Stimulated activated naive CD4-positive, alpha-beta T cell treated with Interleukin-2 at 50 U/mL for 16 hours (primary cell): Measurements from ENCODE around the gene NFIA.

Source experiments
- DNase-seq: peaks from one replicate; lab custom pipeline; 2025; lab: John Stamatoyannopoulos, UW

Gene NFIA

DNA sequence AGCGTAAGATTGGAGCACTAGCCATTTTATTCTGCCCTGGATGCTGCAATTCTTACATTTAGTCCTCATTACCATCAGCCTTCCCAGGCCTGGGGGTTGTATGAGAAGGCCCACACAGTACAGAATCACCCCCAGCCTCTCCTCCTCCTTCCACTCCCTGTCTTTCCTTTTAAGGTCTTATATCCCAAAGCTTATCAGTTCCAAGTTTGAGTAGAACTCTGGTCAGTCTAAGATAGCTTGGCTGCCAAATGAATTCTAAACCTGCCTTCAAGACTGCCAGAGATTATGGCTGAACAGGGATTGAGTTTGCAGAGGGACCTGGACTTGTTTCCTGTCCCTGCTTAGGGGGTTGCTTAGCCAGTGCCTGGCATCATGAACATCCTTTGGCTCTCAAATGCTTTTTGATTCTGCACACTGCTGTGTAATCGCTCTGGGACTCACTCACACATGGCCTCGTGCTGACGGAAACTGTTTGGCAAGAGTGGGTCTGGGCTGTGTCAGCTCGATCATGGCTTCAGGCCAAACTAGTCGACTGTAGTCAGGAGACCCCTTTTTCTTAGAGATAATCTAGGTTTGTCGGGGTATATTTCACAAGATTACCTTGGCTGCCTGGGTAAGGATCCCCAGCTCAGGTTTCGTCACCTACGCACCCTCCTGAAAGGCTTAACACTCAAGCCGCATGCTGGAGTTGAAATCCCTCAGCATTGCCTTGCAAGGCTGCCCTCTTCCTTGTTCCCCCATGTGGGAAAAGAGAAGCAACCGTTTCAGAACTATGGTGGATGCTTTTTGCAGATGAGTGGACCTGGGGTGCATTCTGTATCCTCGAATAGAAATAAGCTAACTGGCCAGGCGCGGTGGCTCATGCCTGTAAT lies 252.6 kb downstream of the NFIA start:
- DNase-seq, result no peak

DNA sequence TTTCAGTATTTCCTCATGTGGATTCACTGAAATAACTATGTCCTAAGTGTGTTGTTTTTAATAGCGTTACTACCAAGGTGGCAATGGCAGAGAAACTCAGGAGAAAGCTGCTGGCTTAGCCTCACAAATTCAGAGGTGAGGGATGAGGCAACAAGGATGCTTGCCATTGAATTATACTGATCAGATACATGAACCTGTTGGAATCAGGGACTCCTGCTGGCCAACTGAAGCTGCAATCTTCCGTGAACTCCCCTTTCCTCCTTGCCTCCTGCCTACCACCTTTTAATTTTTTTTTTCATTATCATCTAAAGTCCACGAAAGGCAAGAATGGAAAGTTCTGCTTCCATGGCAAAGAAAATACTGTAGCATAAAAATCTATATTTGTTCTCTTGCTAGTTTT lies 254.7 kb downstream of the NFIA start:
- no peak for DNase-seq

DNA sequence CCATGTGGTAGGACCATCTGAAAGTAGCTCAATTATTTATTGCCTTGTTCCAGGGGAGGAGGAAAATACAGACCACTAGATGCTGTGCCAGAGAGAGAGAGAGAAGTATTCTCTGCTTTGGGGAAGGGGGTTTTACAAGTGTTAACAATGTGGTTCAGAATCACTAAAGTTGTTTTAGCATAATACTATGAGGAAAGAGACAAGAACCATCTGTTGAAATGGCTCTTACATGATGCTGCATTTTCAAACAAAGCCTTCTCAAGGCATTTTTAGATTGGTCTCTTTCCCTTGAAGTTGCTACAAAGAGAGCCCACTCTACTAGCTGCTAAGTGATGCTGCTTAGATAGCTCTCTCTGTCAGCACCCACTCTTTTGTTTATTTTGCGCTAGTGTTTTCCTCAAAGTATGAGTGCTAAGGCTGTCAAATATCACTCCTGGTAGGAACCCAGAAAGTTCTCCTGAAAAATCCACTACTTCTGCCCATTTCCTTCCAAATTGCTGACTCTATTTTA lies 255.1 kb downstream of the NFIA start:
- DNase-seq, result no peak

DNA sequence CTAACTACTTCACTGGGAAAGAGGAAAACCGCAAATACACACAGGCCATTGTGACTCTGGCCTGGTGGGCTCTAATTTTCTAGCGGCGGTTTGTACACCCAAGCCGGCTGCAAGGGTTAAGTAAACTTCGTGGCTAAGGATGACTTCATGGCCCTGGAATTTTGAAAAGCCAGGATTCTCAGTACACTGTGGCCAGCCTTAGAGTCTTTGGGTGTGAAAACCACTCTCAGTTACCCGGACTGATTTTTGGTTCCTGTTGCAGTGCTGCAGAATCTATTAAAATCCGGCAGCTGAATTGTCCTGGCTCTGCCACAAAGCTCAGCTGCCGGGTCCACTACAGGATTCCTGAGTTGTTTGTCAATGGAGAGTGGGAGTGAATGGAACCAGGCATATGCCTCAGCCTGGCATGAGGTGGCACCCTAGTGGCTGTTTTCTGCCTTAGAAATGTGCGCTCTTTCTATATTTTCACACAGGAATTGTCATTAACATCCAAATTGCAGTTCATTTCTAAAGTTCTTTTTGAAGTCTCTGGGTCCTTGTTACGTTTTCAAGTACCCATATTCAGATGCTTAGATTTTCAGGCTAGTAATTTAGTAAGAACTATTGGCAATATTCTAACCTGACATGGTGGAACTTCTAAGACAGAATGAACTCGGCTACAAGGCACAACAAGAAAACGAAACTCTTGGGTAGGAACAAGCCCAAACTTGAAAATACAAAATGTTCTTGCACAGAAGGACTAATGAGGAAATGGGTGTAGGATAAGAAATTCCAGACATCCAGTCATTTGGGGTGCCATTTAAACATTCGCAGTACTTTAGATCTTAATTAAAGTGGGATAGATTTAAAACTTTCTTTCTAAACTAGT lies 255.9 kb downstream of the NFIA start:
- no peak for DNase-seq

DNA sequence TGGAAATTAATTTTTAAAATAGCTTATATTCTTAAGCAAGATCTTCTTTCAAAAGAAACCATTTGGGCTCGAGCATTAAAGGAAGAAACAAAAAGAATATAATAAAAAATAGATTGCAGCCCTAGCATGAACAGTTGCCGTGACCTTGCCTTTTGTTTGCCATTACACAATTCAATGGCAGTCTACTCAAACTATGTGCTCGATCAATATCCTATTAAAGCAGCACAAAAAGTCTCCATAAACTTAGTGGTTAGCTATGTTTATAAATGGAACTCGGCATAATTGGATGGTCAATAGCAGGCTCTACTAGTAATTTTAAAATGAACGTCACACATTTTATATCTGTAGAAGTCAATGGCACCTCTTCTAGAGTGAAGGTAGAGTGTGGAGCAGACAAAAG lies 256.5 kb downstream of the NFIA start:
- DNase-seq, result no peak

DNA sequence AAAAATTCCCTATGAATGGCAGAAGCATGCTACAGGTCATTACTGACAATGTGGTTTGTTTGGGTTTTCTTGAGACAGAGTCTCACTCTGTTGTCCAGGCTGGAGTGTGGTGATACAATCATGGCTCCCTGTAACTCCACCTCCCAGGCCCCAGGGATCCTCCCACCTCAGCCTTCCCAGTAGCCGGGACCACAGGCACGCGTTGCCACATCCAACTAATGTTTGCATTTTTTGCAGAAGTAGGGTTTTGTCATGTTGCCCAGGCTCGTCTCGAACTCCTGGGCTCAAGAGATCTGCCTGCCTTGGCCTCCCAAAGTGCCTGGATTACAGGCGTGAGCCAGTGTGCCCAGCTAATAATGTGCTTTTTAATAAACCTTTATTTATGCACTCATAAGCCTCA lies 259.1 kb downstream of the NFIA start:
- no peak for DNase-seq

DNA sequence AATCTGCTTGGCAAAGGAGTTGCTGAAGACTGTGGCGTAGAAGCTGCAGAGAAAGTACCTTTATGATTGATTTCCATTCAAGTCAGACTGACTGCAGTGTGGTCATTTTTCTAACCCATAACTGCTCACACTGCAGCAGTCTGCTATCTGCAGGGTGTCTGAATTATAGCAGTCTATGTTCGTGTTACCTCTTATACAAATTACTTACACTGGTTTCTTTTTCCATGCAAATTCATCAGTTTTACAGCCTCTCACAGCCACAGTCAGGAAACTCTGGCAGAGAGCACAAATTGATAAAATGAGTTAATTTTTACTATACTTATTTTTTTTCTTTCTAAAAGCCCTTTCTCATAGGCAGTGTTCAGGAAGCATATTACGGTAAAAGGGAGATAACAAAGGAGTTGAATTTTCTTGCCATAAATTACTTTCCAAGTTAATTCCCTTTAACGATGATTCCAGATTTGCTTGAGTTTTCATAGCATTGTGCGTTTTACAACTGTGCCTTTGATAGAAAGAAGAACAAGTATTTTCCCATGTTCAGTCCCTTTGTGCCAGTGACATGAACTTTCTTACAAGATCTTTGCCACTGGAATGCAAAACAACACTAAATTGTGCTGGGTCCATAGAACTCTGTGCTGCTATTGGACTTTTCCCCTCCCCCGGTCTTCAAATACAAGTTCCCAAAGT lies 261.5 kb downstream of the NFIA start:
- DNase-seq, result no peak

DNA sequence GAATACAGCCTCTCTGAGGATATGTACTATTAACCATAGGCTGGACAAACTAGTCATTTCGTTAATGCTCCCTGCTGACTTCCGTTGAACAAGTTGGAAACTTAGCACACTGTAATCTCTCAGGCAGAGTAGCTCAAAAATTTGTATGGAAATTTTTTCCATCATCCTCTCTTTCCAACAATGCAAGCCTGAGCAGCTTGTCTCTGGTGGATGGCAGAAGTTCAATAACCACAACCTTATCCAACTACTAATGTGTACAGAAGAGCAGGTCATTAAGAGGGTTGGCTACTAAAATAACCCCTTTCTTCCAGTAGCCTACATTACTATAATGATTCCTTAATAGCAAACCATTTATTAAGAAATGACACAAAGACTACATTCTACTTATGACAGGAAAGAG lies 262.3 kb downstream of the NFIA start:
- no peak for DNase-seq

DNA sequence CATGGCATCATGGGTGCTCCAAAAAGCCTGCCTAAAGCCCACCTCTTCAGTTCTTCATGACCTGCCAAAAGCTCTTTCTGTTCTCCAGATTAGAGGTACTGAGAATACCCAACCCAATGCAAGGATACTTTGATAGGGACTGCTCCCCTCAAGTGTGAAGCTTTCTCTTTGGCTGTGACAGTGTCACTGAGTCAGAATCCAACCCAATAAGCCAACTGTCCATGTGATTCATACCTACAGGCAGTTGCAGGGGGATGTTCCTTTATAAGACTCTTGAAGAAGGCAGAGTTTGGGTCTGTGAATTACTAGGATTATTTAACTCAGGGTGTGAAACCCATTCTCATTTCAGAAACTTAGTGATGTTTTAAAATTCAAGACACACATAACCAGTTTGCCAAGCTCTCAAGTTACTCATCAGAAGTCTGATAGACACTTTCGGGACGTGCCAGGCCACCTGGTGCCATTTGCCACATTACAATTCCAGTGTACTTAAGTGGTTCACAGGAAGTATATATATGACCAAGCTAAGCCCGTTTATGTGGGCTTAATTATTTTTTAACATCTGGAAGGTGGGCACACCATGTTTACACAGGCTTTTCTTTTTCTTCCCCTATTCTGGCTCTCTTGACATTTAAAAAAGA lies 265.8 kb downstream of the NFIA start:
- DNase-seq, result no peak

DNA sequence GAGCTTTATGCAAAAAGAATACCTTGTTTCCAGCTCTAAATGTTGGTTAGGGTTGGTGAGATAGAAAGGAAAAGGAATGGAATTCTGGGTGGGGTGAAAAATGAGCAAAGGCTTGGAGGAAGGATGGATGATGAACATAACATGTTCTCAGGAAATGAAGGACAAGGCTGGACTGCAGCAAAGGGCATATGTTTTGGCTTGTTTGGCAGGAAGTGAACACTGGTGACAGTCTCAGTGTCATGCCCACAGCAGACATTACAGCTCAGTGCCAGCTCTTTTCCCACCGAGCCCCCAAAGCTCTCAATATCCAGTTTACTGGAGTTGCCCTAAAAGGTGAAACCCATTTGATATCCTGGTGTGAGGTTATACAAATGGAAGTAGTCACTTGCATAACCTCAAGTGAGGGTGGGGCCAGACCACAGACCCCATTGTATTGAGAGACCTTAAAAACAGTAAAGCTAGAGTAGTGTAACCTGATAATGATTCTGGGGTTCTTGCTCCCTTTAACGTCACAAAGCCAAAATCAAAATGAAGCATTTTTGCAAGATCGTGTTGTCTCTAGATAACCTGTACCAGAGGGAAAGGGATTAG lies 270.6 kb downstream of the NFIA start:
- DNase-seq, result no peak

DNA sequence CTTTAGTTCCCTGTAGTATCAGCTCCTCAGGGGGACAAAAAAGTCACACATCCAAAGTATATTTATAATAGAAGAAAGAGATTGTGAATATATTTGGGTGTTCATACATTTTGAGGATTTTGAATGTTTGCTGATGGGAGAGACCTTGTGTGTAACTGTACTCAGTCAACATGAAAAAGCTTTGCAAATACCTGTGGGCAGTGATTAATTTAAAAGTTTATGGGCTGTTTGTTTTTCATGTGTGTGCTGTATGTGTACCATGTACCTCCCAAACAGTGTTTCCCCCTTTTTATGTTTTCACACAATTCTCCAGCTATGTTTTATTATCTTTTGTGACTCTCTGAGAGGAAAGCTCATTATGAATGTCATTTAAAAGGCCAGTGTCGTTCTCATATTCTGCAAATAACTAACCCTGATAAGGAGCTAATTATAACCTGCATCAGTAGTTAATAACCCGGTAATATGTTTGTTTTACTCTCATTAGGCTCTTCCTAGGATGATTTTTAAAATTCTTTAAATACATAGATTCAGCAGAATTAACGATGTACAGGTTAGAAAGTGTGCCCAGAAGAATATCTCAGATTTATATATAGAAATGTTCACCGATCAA lies 271.5 kb downstream of the NFIA start:
- DNase-seq, result no peak

DNA sequence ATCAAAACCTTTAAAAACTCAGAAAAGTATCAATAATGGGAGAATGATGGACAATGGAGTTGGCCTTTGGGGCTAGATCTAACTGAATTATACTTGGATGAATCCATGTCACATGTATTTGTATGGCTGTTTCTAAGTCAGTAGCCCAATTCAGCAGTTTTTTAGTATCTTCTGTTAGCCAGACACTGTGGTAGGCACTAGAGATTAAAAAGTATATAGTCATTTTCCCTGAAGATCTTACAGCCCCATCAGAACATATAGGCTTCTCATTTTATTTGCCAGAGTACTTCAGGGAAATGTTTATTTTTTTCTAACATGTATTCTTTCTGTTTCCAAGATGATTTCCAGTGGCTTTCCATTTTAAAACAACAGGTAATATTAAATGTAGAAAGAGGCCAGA lies 273.7 kb downstream of the NFIA start:
- DNase-seq, result no peak

DNA sequence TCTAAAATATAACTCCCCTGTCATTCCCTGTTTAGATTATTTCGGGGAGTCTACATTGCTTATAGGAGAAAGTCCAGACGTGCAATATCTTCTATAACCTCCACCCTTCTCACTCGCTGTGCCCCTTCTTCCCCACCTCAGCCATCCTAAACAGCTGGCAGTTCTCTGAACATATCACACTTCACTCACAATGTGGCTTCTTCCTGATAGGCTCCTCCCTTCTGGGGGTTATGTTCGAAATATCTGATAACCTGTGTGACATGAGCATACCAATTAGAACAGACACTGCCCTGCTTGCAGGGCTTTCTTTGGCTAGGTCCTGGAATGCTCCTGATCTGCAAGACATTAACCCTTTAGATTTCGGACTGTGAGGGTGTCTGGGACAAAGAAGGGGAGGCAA lies 274.6 kb downstream of the NFIA start:
- no peak for DNase-seq

DNA sequence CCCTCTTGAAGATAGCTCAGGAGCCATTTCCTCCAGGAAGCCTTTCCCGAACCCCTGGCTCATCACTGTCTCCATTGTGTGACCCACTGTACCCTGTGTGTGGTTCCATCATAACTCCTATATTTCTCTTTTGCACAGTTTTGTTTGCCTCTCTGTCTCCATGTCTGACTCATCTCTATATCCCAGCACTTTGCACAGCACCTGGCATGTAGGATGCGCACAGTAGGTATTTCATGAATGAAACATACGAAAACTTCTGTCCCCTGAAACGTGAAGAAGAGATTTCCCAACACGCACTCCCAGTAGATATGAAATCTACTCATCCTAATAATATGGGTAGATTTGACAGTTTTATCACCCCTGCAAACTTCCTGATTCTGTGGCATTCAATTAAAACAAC lies 275.2 kb downstream of the NFIA start:
- no peak for DNase-seq

DNA sequence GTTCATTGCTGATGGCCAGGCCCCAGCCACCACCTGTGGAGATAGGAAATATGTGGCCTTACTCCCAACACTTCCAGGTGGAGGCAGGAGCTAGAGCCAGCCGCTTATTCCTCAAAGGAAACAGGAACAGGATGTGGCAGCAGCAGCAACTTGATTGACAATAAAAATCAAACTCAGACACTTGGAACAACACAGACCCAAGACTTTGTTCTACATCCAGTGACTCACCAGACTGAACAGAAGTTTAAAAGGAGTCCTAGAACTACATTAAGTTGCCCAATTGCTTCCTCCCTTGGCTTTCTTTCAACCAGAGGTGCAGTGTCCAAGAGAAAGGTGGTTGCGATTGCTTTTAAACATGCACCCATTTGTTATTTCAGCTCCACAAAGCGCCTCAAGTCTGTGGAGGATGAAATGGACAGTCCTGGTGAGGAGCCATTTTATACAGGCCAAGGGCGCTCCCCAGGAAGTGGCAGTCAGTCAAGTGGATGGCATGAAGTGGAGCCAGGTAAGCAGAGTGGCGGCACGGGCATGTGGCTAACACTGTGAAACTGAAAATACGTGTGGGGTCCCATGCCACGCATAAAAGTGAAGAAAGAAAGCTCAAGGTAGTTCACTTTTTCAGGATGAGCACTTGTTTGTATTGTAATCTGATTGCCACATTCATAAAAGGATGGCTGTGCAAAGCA lies 276.6 kb downstream of the NFIA start:
- no peak for DNase-seq

DNA sequence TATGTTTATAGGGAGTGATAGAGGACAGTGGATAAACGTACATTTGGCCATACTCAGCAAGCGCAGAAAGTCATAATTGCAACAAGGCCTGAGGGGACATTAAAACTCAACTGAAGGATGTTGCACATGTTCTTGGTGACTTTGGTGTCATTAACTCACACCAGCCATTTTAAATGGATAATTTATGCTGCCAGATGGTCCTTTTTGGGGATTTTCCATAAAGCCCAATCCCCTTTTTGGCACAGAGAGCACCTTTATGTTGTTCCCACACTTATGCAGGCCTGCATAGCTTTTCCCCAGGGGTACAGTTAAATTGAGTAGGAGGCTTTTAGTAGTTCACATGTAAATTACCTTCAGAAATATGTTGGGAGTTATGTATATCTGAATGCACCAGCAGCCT lies 279.6 kb downstream of the NFIA start:
- no peak for DNase-seq

DNA sequence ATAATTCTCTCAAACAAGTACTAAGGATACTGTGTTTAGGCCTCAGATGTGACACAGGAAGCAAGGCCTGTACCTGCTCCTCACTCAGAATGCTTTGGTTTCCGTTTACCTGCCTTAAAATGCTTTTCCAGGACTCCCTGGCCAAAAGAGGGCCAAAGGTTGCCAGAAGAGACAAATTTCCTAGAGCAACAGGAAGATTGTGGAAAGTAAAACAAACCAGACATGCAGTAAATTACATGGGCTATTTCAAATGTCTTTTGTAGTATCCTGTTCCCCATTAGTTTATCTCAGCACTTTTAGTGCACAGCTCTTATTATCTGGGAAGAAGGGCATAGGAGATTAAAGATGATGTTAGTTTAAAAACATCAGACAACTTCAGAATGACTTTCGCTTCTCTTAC lies 280.0 kb downstream of the NFIA start:
- no peak for DNase-seq

DNA sequence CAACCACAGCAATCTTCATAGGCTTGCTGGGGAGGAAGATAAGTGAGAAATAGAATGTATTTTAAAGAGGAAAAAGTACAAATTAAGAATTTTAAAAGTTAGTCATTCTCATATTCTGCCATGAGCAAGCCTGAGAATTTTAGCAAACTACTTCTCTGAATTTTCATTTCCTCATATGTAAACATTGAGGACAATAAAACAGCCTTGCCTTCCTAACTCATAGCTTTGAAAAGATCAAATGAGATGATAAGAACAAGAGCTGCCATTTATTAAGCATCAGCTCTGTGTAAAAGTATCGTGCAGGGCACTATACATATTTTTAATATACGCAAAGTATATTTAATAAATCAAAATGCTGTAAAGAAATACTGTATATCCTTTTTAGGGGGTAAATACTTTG lies 286.0 kb downstream of the NFIA start:
- no peak for DNase-seq

DNA sequence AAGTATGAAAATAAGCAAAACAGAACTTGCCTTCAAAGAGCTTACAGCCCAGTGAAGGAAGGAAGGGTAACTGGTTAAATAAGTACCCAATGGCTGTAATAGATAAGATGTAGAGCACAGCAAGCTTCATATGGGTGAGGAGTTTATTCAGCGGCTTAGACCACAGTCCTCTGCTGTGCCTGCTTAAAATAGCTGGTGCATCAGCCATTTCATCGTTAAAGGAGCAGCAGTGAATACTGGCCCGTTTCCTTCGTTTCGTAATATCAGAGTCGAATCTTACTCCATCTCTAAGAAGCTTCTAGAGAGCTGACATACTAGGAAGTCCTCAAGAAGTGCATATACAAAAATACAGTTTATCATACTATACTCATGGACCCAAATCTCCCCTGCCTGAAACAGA lies 286.5 kb downstream of the NFIA start:
- no peak for DNase-seq

DNA sequence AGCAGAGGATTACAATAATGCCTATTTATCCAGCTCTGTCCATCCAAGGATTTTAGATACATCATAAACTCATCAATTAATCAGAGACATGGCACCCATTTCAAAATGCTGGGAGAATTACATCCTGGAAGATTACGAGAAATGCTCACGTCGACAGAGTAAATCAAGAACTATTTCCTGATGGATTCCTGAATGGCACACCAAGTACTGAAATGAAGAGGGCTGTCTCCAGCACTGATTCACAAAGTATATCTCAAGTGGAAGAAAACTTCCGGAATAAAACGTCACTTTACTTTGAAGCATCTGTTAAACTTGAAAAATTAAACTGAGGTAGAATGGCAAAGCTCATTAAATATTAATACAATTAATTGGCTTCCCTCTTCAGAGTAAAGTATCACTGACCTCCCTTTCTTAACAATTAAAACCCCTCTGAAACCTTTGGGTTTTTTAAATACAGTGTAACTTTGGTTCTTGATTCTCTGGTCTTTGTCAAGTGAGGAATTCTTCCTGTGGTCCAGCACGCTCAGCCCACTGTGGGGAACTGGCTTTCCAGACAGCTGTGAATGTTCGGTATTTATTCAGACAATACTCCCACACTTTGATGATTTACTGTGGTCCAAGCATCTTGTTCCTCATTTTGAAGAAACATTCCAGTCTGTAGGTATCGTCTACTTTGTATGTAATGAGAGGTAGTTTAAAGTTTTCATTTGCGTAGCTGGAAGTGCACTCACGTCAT lies 288.0 kb downstream of the NFIA start:
- no peak for DNase-seq
